Stomach smooth muscle (tissue), 2 donors: ENCODE data around the gene PODN.
A peak's percentile ranks its signal among the peaks of the same experiment; 100 is the strongest.

Experiments
- H3K27ac ChIP-seq: one replicate; pipeline ENCODE4 v1.7.0; 2013; ENCODE audit warnings: mild to moderate bottlenecking, low read length, inconsistent platforms
- H3K27me3 ChIP-seq, 2 donors: one replicate each; pipeline ENCODE4 v1.7.0; 2013; ENCODE audit warnings: low read length in 2 of 2; ENCODE audit not compliant: insufficient read depth in 2 of 2, control insufficient read depth in 1 of 2
- H3K36me3 ChIP-seq, 2 donors: one replicate each; pipeline ENCODE4 v1.7.0; 2013; ENCODE audit warnings: low read length in 2 of 2; ENCODE audit not compliant: control insufficient read depth in 2 of 2, insufficient read depth in 2 of 2
- H3K4me1 ChIP-seq: one replicate; pipeline ENCODE4 v1.7.0; 2013; ENCODE audit warnings: low read length; ENCODE audit not compliant: control insufficient read depth, insufficient read depth
- H3K4me3 ChIP-seq, 2 donors: one replicate each; pipeline ENCODE4 v1.7.0; 2013; ENCODE audit warnings: low read length in 2 of 2
- H3K9ac ChIP-seq, 2 donors: one replicate each; pipeline ENCODE4 v1.7.0; 2013; ENCODE audit warnings: low read length in 2 of 2, mild to moderate bottlenecking in 1 of 2
- H3K9me3 ChIP-seq, 2 donors: one replicate each; pipeline ENCODE4 v1.7.0; 2013; ENCODE audit warnings: low read length in 2 of 2; ENCODE audit not compliant: control insufficient read depth in 2 of 2
- donor health status: healthy.
- donor health status: Pancreatic carcinoma.

PODN gene

GRCh38 chr1:53061859-53062707 lies at the start of gene PODN:
TSS of gene PODN (plus strand) at chr1:53062213. CDS start at chr1:53069856, 7,643 bp downstream.
- Histone ChIP-seq H3K27ac (peak within 1 kb of the TSS; percentile 60), H3K4me1 (peaks cover 28% of the 10 kb centered on the region)

GRCh38 chr1:53014791-53015507 lies 47.1 kb upstream of the PODN start:
- Histone ChIP-seq H3K4me3 (peak overlapping the region; percentile 77 to 78), H3K9ac (peak overlapping the region; percentile 60 to 77), H3K9me3 (no peaks in the 10 kb centered on the region), H3K36me3 (no peaks in the 10 kb centered on the region), H3K27me3 (no peaks in the 10 kb centered on the region), H3K27ac (no peak overlapping the region), H3K4me1 (peaks cover 8% of the 10 kb centered on the region)

More at GRCh38 chr1:53061859-53062707, at the start of gene PODN:
- H3K9ac ChIP-seq = peak within 1 kb of the TSS; percentile 66 to 75
- H3K9me3 ChIP-seq = no peaks in the 10 kb centered on the region
- peak within 1 kb of the TSS; percentile 60 to 81 for H3K4me3 ChIP-seq
- peaks cover 0 to 7% of the 10 kb centered on the region in 2 donors for H3K27me3 ChIP-seq
- H3K36me3 ChIP-seq = no peaks in the 10 kb centered on the region

- Histone ChIP-seq H3K27me3 (no peaks in the 10 kb centered on the region), H3K36me3 (no peaks in the 10 kb centered on the region), H3K9me3 (no peaks in the 10 kb centered on the region), H3K9ac (peak overlapping the region; percentile 60 to 77), H3K4me3 (peak overlapping the region; percentile 77 to 78), H3K27ac (no peak overlapping the region), H3K4me1 (peaks cover 8% of the 10 kb centered on the region)
Measured at GRCh38 chr1:53015508-53015860, 46.5 kb upstream of the PODN start.

GRCh38 chr1:53016705-53017104 lies 45.3 kb upstream of the PODN start:
- Histone ChIP-seq H3K9me3 (no peaks in the 10 kb centered on the region), H3K9ac (no peak overlapping the region), H3K4me1 (peaks cover 8% of the 10 kb centered on the region), H3K27me3 (no peaks in the 10 kb centered on the region), H3K36me3 (no peaks in the 10 kb centered on the region), H3K4me3 (no peak overlapping the region), H3K27ac (no peak overlapping the region)

- no peaks in the 10 kb centered on the region for H3K9me3 ChIP-seq
- peaks cover 15% of the 10 kb centered on the region for H3K4me1 ChIP-seq
- H3K4me3 ChIP-seq = no peak overlapping the region
- no peak overlapping the region for H3K27ac ChIP-seq
- H3K9ac ChIP-seq = no peak overlapping the region
- H3K36me3 ChIP-seq = no peaks in the 10 kb centered on the region
- H3K27me3 ChIP-seq = no peaks in the 10 kb centered on the region
Measured at GRCh38 chr1:53020588-53020987, 41.4 kb upstream of the PODN start.

- Histone ChIP-seq H3K27ac (no peak overlapping the region), H3K27me3 (no peaks in the 10 kb centered on the region), H3K9me3 (no peaks in the 10 kb centered on the region), H3K9ac (no peak overlapping the region), H3K4me1 (peaks cover 15% of the 10 kb centered on the region), H3K36me3 (no peaks in the 10 kb centered on the region), H3K4me3 (no peak overlapping the region)
Measured at GRCh38 chr1:53022179-53022578, 39.8 kb upstream of the PODN start.

GRCh38 chr1:53023546-53023945 lies 38.5 kb upstream of the PODN start:
- Histone ChIP-seq H3K27me3 (no peaks in the 10 kb centered on the region), H3K36me3 (no peaks in the 10 kb centered on the region), H3K9ac (no peak overlapping the region), H3K4me1 (peaks cover 15% of the 10 kb centered on the region), H3K27ac (no peak overlapping the region), H3K9me3 (no peaks in the 10 kb centered on the region), H3K4me3 (no peak overlapping the region)

- Histone ChIP-seq H3K4me1 (peaks cover 15% of the 10 kb centered on the region), H3K36me3 (no peaks in the 10 kb centered on the region), H3K27ac (no peak overlapping the region), H3K27me3 (no peaks in the 10 kb centered on the region), H3K9ac (no peak overlapping the region), H3K9me3 (no peaks in the 10 kb centered on the region), H3K4me3 (no peak overlapping the region)
Measured at GRCh38 chr1:53024117-53024516, 37.9 kb upstream of the PODN start.

GRCh38 chr1:53025034-53025768 lies 36.8 kb upstream of the PODN start:
- peak overlapping the region; percentile 91 for H3K27ac ChIP-seq
- H3K4me1 ChIP-seq = peaks cover 15% of the 10 kb centered on the region
- H3K36me3 ChIP-seq = peaks cover 2 to 3% of the 10 kb centered on the region in 2 donors
- H3K9ac ChIP-seq = peak overlapping the region in 1 of 2 donors; percentile 37
- no peaks in the 10 kb centered on the region for H3K27me3 ChIP-seq
- H3K9me3 ChIP-seq = no peaks in the 10 kb centered on the region
- peak overlapping the region; percentile 2 to 35 for H3K4me3 ChIP-seq

- peak overlapping the region; percentile 91 for H3K27ac ChIP-seq
- no peaks in the 10 kb centered on the region for H3K27me3 ChIP-seq
- peaks cover 2 to 3% of the 10 kb centered on the region in 2 donors for H3K36me3 ChIP-seq
- peak overlapping the region; percentile 2 to 35 for H3K4me3 ChIP-seq
- H3K9ac ChIP-seq = peak overlapping the region in 1 of 2 donors; percentile 37
- no peaks in the 10 kb centered on the region for H3K9me3 ChIP-seq
- H3K4me1 ChIP-seq = peaks cover 15% of the 10 kb centered on the region
Measured at GRCh38 chr1:53025769-53026112, 36.3 kb upstream of the PODN start.
